SU-DHL-6 (cell line): ENCODE data around the gene TMTC1.

Experiments used
- CTCF ChIP-seq: fragments of 200-600 bp; sonication (generic); IDR thresholded peaks from one replicate; pipeline ENCODE4 v1.5.1; 2017; ENCODE audit warnings: antibody characterized with exemption, mild to moderate bottlenecking, low read length, moderate library complexity; ENCODE audit not compliant: insufficient read depth, poor library complexity, severe bottlenecking
- EZH2phosphoT487 ChIP-seq: fragments of 200-600 bp; sonication (generic), shearing (Covaris generic); conservative IDR thresholded peaks from 2 replicates; pipeline ENCODE4 v1.6.1; 2018; ENCODE audit warnings: mild to moderate bottlenecking, antibody characterized with exemption, low read length, moderate library complexity, mixed read lengths

GRCh38 chr12:29503283-29503682 is 280.5 kb downstream of the TMTC1 start:
- TF ChIP-seq CTCF (no peak), EZH2phosphoT487 (no peak)
